ENCODE results near the gene SEMA4C.

GRCh38 chr2:96860065-96861029 is 9.5 kb downstream of the SEMA4C start:
- no peak for TF ChIP-seq CTCF (optimal IDR thresholded peaks at IDR 0.05 in 1 of 3, IDR thresholded peaks at IDR 0.05 in 1 of 3, conservative IDR thresholded peaks at IDR 0.05 in 1 of 3; ENCODE audit: extremely low read depth in 1 of 3, insufficient read depth in 2 of 3, low read length in 3 of 3)
- no peak for TF ChIP-seq EZH2 (IDR thresholded peaks at IDR 0.05; ENCODE audit: low read length)
